Endothelial cell of hepatic sinusoid (primary cell): ENCODE data around the gene MORC2.

Source experiments
- in situ Hi-C: cut with HindIII; loops from 2 replicates; pipeline ENCODE4 v1.10.0; 2017; ENCODE audit warnings: low sequenced_read_pairs

The MORC2 gene

GRCh38 chr22:30949934-30950660, 18.5 kb downstream of the MORC2 start:
- in situ Hi-C loops: loop anchor here (5.0 to 25.0 kb wide), 3 partner anchors 58 to 188 kb away; no protein-coding TSS in a partner anchor

- in situ Hi-C loops: loop anchor here (25.0 kb wide), 1 partner anchor 187 kb away; no protein-coding TSS in a partner anchor
Measured at GRCh38 chr22:30948930-30949342, 19.6 kb downstream of the MORC2 start.

GRCh38 chr22:30947816-30948454, 20.6 kb downstream of the MORC2 start:
- in situ Hi-C loops: loop anchor here (25.0 kb wide), 1 partner anchor 186 kb away; no protein-coding TSS in a partner anchor

- in situ Hi-C loops: loop anchor here (25.0 kb wide), 1 partner anchor 185 kb away; no protein-coding TSS in a partner anchor
Measured at GRCh38 chr22:30947173-30947815, 21.3 kb downstream of the MORC2 start.

- in situ Hi-C loops: loop anchor here (25.0 kb wide), 1 partner anchor 184 kb away; no protein-coding TSS in a partner anchor
Measured at GRCh38 chr22:30946354-30946753, 22.2 kb downstream of the MORC2 start.

- in situ Hi-C loops: loop anchor here (25.0 kb wide), 1 partner anchor 183 kb away; no protein-coding TSS in a partner anchor
Measured at GRCh38 chr22:30945653-30946052, 22.9 kb downstream of the MORC2 start.

- in situ Hi-C loops: loop anchor here (25.0 kb wide), 1 partner anchor 183 kb away; no protein-coding TSS in a partner anchor
Measured at GRCh38 chr22:30944986-30945385, 23.6 kb downstream of the MORC2 start.

GRCh38 chr22:30943368-30943767, 25.2 kb downstream of the MORC2 start:
- in situ Hi-C loops: loop anchor here (25.0 kb wide), 1 partner anchor 181 kb away; no protein-coding TSS in a partner anchor

- in situ Hi-C loops: loop anchor here (25.0 kb wide), 1 partner anchor 179 kb away; no protein-coding TSS in a partner anchor
Measured at GRCh38 chr22:30941363-30941740, 27.2 kb downstream of the MORC2 start.

GRCh38 chr22:30940685-30941362, 27.8 kb downstream of the MORC2 start:
- in situ Hi-C loops: loop anchor here (25.0 kb wide), 1 partner anchor 179 kb away; no protein-coding TSS in a partner anchor

GRCh38 chr22:30934053-30934452, 34.5 kb downstream of the MORC2 start:
- in situ Hi-C loops: loop anchor here (5.0 to 25.0 kb wide), 2 partner anchors 102 to 172 kb away; no protein-coding TSS in a partner anchor

- in situ Hi-C loops: loop anchor here (5.0 to 25.0 kb wide), 2 partner anchors 101 to 171 kb away; no protein-coding TSS in a partner anchor
Measured at GRCh38 chr22:30933457-30933856, 35.1 kb downstream of the MORC2 start.

- in situ Hi-C loops: loop anchor here (5.0 to 25.0 kb wide), 2 partner anchors 100 to 170 kb away; no protein-coding TSS in a partner anchor
Measured at GRCh38 chr22:30932661-30933060, 35.9 kb downstream of the MORC2 start.

GRCh38 chr22:30931541-30932300, 36.9 kb downstream of the MORC2 start:
- in situ Hi-C loops: loop anchor here (5.0 to 25.0 kb wide), 2 partner anchors 99 to 169 kb away; no protein-coding TSS in a partner anchor

GRCh38 chr22:30930228-30930627, 38.3 kb downstream of the MORC2 start:
- in situ Hi-C loops: loop anchor here (5.0 to 25.0 kb wide), 2 partner anchors 98 to 168 kb away; no protein-coding TSS in a partner anchor

- in situ Hi-C loops: loop anchor here (25.0 kb wide), 1 partner anchor 166 kb away; no protein-coding TSS in a partner anchor
Measured at GRCh38 chr22:30928401-30928800, 40.2 kb downstream of the MORC2 start.

- in situ Hi-C loops: loop anchor here (25.0 kb wide), 1 partner anchor 166 kb away; no protein-coding TSS in a partner anchor
Measured at GRCh38 chr22:30927806-30928205, 40.8 kb downstream of the MORC2 start.

- in situ Hi-C loops: loop anchor here (25.0 kb wide), 1 partner anchor 164 kb away; no protein-coding TSS in a partner anchor
Measured at GRCh38 chr22:30926706-30927105, 41.9 kb downstream of the MORC2 start.

- in situ Hi-C loops: loop anchor here (25.0 kb wide), 1 partner anchor 163 kb away; no protein-coding TSS in a partner anchor
Measured at GRCh38 chr22:30925667-30926066, 42.9 kb downstream of the MORC2 start.
